Occipital lobe (tissue), 2 donors: Measurements from ENCODE around the gene FSTL4. TPM values are rescaled to one million over a fixed set of nuclear protein-coding genes. Genes with fewer than 3 reads are reported as not detected.

Experiments
- DNase-seq: peaks from one replicate; lab custom pipeline; 2025; lab: John Stamatoyannopoulos, UW
- total RNA-seq: library from RNA; depleted of rRNA; stranded (reverse); fragments of >200 nt; gene quantifications from one replicate; pipeline ENCODE4 v1.2.3, GENCODE V29; 2014

The FSTL4 gene
- total RNA-seq: 0.62 TPM

DNA sequence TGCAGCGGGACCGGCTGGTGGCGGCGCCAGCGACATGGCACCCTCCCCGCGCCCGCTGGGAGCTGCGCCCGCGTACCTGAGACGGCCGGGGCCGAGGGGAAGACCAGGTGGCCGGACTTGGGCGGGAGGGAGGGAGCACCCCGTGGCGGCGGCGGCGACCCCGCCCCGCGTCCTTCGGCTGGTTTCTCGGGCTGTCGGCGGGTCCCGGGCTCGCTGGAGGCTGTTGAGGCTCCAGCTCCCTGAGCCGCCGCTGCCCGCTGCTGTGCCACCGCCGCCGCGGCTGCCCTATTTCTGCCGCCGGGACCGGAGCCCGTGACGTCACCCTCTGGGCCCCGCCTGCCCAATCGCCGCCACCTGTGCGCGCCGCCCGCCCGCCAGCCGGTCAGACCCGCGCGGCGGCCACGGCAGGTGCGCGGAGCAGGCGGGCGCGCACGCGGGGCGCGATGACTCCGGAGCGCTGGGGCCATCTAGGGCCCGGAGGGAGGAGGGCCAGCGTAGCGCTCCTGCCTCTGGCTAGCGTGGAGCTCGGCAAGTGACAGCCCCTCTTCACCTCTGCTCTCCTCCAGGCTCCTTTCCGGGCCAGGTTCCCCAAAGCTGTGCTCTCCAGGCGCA, at the start of gene FSTL4:
TSS of gene FSTL4 (minus strand) at position 293 of the 612 bp plus-strand sequence.
- peak; percentile 39 for DNase-seq

DNA sequence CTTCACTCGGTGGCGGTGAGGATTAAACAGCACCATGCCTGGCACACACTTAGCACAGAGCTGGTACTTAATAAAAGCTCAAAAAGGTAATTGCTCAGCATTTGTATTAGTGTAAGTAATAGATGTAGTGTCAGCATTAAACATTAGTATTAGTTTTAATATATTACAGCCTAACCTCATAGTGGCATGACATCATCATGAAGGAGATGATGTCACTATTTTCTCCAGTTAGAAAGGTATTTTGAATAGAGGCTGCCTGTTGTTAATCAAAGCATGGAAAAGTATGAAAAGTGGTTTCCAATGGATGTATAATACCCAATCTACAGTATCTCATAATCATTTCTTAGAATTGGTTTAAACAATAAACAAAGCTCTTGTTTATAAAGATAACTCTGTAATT, 49.0 kb upstream of the FSTL4 start:
- no peak for DNase-seq

DNA sequence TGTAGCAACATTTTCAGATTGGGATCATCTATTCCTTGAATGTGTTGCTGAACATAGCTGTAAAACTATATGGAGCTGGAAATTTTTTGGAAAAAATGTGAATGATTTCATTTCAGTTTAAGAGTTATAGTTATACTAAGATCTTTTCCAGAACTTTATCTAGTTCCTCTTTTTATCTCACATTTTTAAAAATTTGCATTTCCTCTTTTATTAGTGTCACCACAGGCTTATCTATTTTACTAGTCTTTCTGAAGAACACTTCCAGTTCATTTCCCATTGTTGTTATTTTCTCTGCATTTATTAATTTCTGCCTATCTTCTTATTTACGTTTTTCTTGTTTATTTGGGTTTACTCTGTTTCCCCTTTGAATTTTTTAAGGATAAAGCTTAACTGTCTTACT, 46.0 kb upstream of the FSTL4 start:
- DNase-seq: no peak

DNA sequence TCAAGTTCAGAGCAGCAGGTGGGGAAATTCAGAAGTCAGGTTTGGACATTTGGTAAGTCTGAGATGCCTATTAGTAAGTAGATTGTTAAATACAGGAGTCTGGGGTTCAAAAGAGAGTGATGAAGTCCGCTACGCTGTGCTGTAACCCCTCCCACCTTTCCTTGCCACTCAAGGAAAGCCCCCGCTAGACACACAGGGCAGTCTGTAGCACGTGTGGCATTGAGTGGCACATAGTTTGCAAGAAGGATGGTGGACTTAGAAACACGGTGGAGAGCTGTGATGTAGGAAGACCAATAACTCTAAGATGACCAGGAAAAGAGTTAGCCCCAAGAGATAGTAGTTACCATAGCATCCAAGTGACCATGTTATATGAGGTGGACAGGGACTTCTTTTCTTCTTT, 44.7 kb upstream of the FSTL4 start:
- DNase-seq: no peak

DNA sequence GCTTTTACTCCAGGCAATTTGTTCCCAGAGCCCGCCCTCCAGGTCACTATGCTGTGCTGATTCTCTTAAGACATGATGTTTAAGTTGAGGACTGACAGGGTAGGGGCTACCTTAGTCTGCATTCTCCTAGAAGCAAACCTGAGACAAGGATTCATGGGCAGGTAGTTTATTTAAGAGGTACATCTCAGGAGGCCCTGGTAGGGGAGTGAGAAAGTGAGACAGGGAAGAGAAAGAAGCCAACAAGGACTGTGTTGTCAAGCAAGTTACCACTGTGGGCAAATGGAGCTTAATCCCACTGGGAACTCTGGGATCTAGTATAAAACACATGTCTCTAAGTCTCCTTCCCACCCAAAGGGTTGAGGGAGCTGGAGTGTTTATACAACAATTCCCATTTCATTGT, 43.6 kb upstream of the FSTL4 start:
- DNase-seq: no peak

DNA sequence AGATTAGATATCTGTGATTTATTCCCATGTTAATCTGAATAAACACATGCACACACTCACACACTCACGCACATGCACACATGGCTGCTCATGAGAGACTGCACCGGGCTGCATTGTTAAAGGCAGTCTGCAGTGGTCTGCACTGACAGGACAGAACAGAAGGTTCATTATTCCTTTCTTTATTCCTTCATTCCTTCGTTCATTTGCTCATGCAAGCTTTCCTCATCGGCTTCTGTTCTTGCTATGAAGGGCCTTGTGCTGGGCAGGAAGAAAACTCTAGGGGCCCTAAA, 41.4 kb upstream of the FSTL4 start:
- no peak for DNase-seq

DNA sequence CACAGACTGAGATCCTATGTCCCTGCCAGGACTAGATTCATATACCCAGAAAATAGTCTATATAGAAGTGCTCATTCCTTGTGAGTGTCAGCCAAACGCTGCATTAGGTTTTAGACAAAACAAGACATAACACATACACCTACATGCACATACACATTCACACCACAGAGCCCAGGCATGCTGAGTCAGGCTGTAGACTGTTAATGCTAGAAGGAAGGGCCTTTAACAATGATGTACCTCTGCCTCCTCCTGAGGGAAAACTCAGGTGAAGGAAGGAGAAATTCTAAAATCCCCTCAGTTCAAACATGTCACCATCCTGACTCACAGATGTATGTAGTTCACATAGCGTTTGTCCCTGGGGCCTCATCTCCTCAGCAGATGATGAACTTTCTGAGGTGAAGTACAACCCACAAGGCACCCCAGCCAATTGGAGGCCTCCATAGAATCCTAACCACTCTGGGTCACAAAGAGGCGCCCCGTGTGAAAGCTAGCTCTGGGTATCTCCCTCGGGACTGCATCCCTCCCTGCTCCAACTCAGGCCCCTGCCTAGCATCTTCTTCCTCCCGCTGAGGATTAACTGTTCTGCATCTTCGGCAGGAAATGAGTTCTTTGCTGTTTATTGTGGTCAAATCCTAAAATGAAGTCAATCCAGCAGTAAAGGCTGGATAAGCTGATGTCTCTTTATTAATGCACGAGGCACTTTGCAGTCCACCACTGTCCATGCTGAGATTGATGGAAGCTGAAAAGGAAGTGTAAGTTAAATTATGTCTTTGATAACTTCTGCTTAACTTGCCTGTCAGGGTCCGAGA, 40.8 kb upstream of the FSTL4 start:
- no peak for DNase-seq

DNA sequence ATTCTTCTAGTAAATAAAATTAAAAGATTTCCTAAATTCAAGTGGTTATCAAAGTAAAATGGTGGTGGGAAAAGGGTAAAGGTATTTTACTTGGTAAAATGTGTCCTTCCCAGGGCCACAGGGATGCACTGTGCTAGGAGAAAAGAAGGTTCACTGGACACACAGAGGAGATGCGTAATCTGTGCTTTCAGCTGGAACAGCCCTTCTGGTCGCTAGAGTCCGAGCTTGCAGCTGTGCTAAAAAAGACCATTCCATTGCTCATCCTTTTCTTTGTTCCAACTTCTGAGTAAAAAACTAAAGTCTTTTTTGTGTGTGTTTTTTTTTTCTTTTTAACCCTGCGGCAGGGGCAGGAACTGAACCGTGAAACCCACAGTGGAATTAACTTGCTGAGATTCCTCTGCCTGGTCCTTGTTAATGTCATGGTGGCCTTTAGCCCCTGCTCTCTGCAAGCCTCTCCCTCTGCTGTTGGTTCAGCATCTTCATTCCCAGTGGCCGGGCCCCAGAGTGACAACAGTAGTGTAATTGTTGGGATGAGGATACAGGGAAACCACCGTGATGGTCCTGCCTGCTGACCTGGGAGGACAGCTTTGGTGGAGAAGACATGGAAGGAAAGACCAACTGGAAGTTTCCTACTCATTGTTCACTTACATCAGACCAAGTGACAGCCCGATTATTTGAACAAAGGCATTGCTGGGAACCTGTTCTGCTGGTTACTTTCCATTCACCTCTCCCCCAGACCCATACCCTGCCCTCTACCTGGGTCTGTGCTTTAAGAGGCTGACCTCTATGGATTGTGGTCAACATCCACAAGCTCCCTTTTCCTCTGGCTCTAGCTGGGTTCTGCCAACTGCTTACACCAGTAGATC, 31.9 kb upstream of the FSTL4 start:
- DNase-seq: no peak

DNA sequence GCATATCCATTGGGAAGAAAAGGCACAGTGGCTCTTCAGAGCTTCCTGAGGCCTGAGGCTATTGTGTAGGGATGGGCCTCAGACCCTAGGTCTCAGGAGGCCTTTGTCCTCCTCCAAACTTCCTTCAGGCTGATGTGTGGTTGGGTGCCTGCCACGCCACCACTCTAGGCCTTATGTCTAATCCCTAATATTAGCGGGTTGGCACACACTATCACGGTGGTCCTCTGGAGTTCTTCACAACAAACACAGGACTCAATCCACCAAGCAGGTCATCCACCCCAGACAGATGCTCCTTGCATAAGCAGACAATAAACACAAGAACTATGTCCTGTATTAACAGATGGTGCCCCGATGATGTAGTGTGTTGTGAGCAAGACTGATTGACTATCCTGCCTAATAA, 31.0 kb upstream of the FSTL4 start:
- no peak for DNase-seq

DNA sequence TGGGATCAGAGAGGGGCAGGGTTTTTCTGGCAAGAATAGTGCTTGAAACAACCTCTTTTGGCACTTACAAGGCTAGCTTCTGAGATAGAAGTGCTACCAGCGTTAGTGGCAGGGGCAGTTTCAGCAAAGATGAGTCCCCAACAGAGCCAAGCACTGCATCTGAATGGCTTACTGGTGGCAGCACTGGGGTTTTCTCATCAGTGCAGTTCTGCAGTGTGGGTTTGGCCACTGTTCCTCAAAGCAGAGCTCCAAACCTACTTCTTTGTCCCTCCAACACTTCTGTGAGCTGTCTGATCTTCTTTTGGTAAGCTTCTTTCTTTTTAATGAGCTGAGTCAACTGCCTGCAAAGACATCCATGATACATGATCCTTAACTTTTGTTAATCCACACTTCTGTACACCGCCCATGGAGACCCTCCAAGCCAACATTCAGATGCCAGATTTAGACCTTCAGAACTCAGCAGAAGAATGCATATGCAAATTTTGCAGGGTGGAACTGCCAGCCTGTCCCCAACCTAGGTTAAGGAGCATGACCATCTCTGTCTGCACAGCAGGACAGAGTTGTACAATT, 29.9 kb upstream of the FSTL4 start:
- no peak for DNase-seq

DNA sequence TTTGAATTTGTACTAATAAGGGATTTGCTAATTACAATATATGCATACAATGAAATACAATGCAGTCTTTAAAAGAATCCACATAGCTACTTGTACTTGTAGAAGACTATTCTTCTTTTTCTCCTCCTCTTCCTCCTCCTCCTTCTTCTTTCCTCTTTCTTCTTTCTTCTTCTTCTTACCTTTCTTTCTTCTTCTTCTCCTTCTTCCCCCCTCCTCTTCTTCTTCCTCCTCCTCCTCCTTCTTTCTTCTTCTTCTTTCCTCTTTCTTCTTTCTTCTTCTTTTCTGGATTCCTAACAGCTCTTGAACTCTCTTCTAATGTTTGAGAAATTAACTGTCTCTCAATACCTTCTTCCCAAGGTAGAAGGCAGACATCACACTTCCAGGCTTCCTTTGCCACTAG, 29.3 kb upstream of the FSTL4 start:
- DNase-seq: no peak

DNA sequence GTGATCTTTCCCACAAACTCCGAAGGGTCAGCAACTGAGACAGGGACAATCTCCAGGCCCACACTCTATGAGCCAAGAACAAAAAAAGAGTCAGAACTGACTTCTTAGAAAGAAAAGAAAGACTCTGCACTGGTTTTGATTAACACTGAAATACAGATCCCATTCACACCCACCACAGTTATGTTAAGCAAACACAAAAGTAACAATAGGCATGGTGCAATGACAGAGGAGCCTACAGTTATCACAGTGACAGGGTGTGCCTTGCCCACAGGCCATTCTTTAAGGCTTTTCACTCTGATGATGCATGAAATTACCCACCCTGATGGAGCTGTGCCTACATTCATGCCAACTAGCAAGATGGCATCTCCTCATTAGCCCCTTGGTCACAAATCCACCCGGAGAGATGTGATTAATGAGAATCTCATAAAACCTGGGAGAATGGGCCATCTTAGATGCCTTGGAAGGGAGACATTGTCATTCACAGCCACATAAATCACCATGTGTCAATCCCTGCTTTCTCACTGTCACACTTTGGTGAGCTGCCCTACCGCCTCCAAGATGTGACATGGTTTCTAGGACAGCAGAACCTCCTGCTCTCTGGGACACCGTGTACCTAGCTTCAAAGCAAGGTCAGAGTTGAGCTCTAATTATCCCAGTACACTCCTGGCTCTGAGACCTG, 27.6 kb upstream of the FSTL4 start:
- DNase-seq: no peak

DNA sequence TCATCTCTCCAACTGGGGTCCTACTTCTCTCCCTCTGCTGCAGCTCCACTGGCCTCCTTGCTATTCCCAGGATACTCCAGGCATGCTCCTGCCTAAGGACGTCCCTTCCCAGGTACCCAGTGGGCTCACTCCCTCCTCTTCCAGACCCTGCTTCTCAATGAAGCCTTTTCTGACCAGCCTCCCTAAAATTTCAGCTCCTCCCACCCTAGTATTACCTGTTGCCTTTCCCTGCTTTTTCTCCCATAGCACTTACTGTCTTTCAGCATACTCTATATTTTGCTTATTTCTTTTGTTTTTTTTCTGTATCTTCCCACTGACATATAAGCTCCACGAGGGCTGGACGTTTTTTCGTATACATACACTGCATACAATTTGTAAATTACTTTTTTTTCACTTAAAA, 26.1 kb upstream of the FSTL4 start:
- no peak for DNase-seq

DNA sequence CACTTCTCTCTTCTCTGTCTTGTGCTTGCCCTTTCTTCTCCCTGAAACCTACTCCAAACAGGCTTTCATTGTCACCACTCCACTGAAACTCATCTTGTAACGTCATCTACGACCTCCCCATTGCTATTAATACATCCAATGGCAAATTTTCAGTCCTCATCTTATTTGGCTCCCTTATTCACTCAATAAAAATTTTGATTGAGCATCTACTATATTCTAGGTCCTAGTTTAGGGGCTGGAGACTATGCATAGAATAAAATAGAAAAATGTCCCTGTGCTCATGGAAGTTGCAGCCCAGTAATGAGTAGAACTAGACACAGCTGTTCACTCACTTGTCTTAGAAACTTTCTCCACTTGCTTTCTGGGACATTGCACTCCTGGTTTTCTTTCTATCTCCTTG, 24.9 kb upstream of the FSTL4 start:
- DNase-seq: no peak

DNA sequence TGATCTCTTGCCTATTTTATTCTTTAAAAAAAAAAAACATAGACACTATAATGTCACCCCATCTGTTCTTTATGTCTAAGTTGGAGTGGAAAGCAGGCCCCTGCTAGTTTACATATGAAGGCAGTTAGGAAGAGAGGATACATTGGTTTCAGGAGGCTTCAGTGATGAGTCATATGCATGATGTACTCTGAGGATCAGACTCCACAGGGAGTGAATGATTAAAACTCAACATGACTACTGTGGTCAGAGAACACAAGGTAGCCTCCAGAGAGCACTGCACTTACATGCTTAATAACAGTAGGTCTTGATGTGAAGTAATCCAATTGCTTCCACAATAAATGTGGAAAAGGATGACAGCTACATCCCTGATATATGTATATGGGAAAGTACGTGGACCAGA, 22.7 kb upstream of the FSTL4 start:
- DNase-seq: no peak

DNA sequence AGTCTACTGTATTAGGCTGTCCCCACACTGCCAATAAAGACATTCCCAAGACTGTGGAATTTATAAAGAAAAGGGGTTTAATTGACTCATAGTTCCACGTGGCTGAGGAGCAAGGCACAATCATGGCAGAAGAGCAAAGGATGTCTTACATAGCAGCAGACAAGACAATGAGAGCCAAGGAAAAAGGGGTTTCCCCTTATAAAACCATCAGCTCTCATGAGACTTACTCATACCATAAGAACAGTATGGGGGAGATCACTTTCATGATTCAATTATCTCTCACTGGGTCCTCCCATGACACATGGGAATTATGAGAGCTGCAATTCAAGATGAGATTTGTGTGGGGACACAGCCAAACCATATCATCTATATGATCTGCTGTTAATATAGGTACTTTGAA, 14.8 kb upstream of the FSTL4 start:
- no peak for DNase-seq

DNA sequence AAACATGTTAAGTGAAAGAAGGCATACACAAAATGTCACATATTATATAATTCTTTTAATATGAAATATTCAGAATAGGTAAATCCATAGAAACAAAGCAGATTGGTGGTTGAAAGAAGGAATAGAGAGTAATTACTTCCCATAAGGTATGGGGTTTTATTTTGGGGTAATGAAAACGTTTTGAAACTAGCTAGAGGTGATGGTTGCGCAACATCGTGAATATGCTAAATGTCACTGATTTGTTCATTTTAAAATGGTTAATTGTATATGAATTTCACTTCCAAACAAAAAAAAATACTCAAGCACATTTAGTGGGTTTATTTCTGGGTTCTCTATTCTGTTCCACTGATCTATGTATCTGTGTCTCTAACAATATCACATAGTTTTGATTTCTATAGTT, 12.0 kb upstream of the FSTL4 start:
- no peak for DNase-seq

DNA sequence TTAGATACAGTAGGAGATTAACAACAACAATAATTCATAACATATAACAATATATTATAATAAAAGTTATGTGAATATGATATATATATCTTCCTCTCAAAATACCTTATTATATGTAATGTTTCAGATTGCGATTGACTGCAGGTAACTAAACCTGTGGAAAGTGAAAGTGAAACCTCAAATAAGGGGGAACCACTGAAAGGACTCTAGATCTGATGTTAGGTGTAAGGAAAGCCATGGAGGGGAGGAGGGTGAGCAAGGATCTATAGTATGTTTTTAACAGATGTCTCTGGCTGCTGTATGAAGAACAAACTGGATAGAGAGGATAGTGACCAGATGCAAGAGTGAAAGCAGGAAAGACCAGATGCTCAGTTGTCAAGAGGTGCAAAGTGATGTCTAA, 5.8 kb upstream of the FSTL4 start:
- DNase-seq: no peak

DNA sequence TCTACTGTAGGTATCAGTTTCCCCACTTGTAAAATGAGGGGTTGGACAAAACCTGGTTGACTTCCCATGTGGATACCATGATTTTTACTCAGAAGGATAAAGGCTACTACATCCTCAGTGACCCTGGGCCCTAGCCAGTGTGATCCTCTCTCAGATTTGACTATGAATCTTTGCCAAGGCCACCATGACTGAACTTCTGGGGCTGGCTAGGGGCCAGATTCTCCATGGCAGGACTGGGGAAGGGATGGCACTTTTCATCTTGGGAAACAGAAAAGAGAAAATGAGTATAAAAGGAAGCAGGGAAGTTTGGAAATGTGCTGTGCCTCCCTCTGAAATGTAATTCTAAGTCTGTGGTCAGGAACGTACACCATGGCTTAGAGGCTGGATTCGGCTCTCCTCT, 1.4 kb upstream of the FSTL4 start:
- DNase-seq: no peak

DNA sequence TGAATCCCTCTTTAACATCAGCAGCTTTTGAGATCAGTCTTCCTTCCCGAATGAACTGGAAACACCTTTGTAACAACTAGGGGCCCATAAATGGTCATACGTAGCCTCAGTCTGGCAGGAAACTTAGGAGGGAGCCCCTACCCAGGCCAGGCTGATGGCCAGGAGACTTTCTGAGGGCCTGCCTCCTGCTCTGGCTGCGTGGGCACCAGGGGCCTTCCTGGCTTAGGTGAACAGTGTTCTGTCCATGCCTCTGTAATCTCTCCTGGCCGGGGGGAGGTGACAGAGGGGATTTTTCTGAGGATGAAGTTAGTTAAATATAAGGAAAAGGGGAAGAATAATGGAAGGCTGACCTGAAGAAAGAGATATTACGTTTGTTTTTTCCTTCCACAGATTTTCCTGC, 843 bp upstream of the FSTL4 start:
- no peak for DNase-seq

DNA sequence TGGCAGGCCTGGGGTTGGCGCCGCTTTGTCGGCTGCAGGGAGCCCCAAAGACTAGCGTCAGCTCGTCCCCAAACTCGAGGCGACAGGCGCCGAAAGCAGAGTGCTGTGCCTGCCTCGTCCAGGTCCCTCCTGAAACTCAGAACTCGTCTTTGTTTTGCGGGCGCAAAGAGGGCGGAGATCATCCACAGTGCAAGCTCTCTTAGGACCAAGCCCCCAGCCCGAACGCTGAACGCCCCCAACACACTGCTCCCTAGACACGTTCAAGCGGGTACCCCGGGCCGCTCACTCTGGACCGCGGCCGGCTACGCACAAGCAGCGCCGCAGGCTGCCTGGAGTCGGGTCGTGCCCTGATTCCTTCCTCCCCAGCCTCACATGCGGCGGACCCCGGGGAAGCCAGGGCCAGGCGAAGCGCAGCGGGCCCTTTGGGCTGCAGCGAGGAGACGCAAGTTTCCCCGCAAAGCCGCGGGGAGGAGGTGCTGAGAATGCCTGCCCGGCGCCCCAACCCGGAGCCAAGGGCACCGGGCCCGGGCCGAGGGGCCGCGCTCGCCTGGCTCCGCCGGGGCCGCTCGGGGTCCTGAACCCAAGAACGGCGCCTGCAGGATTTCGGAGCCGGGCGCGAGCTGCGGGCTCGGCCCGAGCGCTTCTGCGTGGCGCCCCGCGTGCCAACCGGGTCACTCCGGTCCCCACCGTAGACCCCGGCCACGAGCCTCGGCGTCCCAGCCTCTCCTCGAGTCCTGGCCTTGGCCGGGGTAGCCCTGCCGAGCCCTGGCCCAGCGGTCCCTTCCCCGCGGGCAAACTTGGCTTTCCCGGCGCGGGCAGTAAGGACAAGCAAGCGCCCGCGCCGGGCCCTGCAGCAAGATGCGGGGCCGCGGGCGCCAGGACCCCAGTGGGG, 738 bp downstream of the FSTL4 start:
- no peak for DNase-seq
